ENCODE measurements around the gene VSTM2A. TPM values are rescaled to one million over a fixed set of nuclear protein-coding genes. Genes with fewer than 3 reads are reported as not detected.
"Not testable (repeated sequence)": the region's sequence is repeated elsewhere in the genome, so short reads cannot be mapped to it uniquely, and the experiment has no call there.

The VSTM2A gene
- not detected for total RNA-seq
- long read RNA-seq, result 0 reads

GRCh38 chr7:54541669-54542625 is at the start of gene VSTM2A:
VSTM2A (plus strand) TSS chr7:54542375; CDS start chr7:54542731, 356 bp downstream.
- intact Hi-C loops (cut with micrococcal nuclease), result no loop called here
- peak; percentile 44 for ATAC-seq
- no peak for DNase-seq

GRCh38 chr7:54504531-54504930 is 37.6 kb upstream of the VSTM2A start:
- DNase-seq; intact Hi-C loops (cut with micrococcal nuclease); ATAC-seq: not testable (repeated sequence)

GRCh38 chr7:54529568-54529967 is 12.6 kb upstream of the VSTM2A start:
- ATAC-seq, result no peak
- DNase-seq, result no peak
- intact Hi-C loops (cut with micrococcal nuclease), result no loop called here

- DNase-seq, result no peak
- ATAC-seq, result no peak
- intact Hi-C loops (cut with micrococcal nuclease), result no loop called here
Measured at GRCh38 chr7:54538122-54538521, 4.1 kb upstream of the VSTM2A start.

GRCh38 chr7:54543051-54543488 is 895 bp downstream of the VSTM2A start:
- intact Hi-C loops (cut with micrococcal nuclease), result no loop called here
- ATAC-seq, result no peak
- DNase-seq, result no peak

- no peak for DNase-seq
- no peak for ATAC-seq
- intact Hi-C loops (cut with micrococcal nuclease), result no loop called here
Measured at GRCh38 chr7:54544149-54544526, 2.0 kb downstream of the VSTM2A start.

- intact Hi-C loops (cut with micrococcal nuclease), result no loop called here
- DNase-seq (no peak), ATAC-seq (no peak)
Measured at GRCh38 chr7:54544527-54545240, 2.5 kb downstream of the VSTM2A start.

GRCh38 chr7:54545241-54545563 is 3.0 kb downstream of the VSTM2A start:
- DNase-seq (no peak), ATAC-seq (no peak)
- intact Hi-C loops (cut with micrococcal nuclease), result no loop called here

GRCh38 chr7:54546081-54546985 is 4.2 kb downstream of the VSTM2A start:
- no peak for ATAC-seq
- DNase-seq, result no peak
- intact Hi-C loops (cut with micrococcal nuclease), result no loop called here

GRCh38 chr7:54546986-54547314 is 4.8 kb downstream of the VSTM2A start:
- DNase-seq, result no peak
- intact Hi-C loops (cut with micrococcal nuclease), result no loop called here
- ATAC-seq, result no peak

- intact Hi-C loops (cut with micrococcal nuclease), result no loop called here
- ATAC-seq (no peak), DNase-seq (no peak)
Measured at GRCh38 chr7:54550471-54550870, 8.3 kb downstream of the VSTM2A start.

GRCh38 chr7:54556121-54556520 is 13.9 kb downstream of the VSTM2A start:
- intact Hi-C loops (cut with micrococcal nuclease), result no loop called here
- no peak for ATAC-seq
- no peak for DNase-seq

- DNase-seq (no peak), ATAC-seq (no peak)
- intact Hi-C loops (cut with micrococcal nuclease), result no loop called here
Measured at GRCh38 chr7:54559401-54559800, 17.2 kb downstream of the VSTM2A start.

GRCh38 chr7:54560198-54560597 is 18.0 kb downstream of the VSTM2A start:
- no peak for ATAC-seq
- no peak for DNase-seq
- intact Hi-C loops (cut with micrococcal nuclease), result no loop called here

GRCh38 chr7:54560723-54561122 is 18.5 kb downstream of the VSTM2A start:
- ATAC-seq (no peak), DNase-seq (no peak)
- intact Hi-C loops (cut with micrococcal nuclease), result no loop called here

GRCh38 chr7:54563329-54563916 is 21.2 kb downstream of the VSTM2A start:
- intact Hi-C loops (cut with micrococcal nuclease), result no loop called here
- DNase-seq (no peak), ATAC-seq (no peak)

GRCh38 chr7:54565432-54565831 is 23.3 kb downstream of the VSTM2A start:
- intact Hi-C loops (cut with micrococcal nuclease), result no loop called here
- DNase-seq (no peak), ATAC-seq (no peak)

- DNase-seq (no peak), ATAC-seq (no peak)
- intact Hi-C loops (cut with micrococcal nuclease), result no loop called here
Measured at GRCh38 chr7:54581511-54581910, 39.3 kb downstream of the VSTM2A start.

All from left ventricle myocardium superior (tissue), 1 donor.